GM12891 (cell line): ENCODE data around the gene FAM111A.

Experiments
- POLR2A ChIP-seq: IDR thresholded peaks from 2 replicates; pipeline ENCODE4 v1.6.1; 2011; ENCODE audit warnings: low read depth, low read length, control low read depth
- POLR2AphosphoS5 ChIP-seq: IDR thresholded peaks from 2 replicates; pipeline ENCODE4 v1.6.1; 2011; ENCODE audit warnings: low read depth, low read length, control low read depth
- SPI1 ChIP-seq: IDR thresholded peaks from 2 replicates; pipeline ENCODE4 v1.6.1; 2011; ENCODE audit warnings: low read depth, low read length, control low read depth
- TAF1 ChIP-seq: IDR thresholded peaks from 2 replicates; pipeline ENCODE4 v1.6.1; 2011; ENCODE audit warnings: low read depth, low read length, control low read depth

DNA sequence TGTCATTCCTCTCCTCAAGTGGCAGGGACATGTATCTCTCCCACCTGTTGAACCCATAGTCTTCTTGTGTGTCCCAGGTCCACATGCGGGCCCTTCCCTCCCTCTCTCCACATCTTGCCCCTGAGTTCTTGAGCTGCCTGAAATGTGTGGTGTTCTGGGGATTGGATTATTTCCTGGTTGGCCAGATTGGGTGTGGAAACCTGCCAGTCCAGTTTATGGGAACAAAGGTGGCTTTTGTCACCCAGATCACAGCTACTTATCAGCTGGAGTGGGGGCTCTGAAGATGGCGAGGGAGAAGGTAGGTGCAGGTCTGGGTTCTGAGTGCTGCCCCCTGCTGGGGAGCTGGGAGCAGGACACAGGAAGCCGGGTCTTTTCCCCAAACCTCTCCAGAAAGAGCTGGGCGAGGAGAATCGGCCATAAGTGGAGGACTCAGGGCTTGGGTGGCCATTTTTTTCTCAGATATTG is 43.5 kb downstream of the FAM111A start:
- TF ChIP-seq SPI1 (no peak), TAF1 (no peak), POLR2A (no peak), POLR2AphosphoS5 (no peak)
